Adipose tissue (tissue), 3 donors: ENCODE data around the gene SERPIND1. TPM values are rescaled to one million over a fixed set of nuclear protein-coding genes. Genes with fewer than 3 reads are reported as not detected.
"Not testable (repeated sequence)": the region's sequence is repeated elsewhere in the genome, so short reads cannot be mapped to it uniquely, and the experiment has no call there.

ENCODE experiments used
- H3K27ac ChIP-seq: one replicate; pipeline ENCODE4 v1.5.1; 2013; ENCODE audit warnings: low read depth, low read length
- WGBS, 3 donors: extraction: QIAGEN DNeasy Blood & Tissue Kit; methylation state at CpG; one replicate each; pipeline ENCODE4 v1.1.7; 2013; 5-methylcytosine and 5-hydroxymethylcytosine counted together
- polyA plus RNA-seq, 3 donors: library from polyadenylated mRNA; stranded (reverse); fragments of 200-250 nt; gene quantifications; one replicate each; pipeline ENCODE4 v1.2.3, GENCODE V29; 2013
- donor health status: healthy with polysubstance abuse.
- donor health status: Bipolar disorder and iron deficiency.
- donor health status: healthy.

The SERPIND1 gene
- polyA plus RNA-seq, 3 donors: 0.09 to 3.5 (median 0.24) TPM

- 87 to 93% (median 91%) methylated on average over 2 of the region's 2 CpGs for WGBS, 3 donors
- H3K27ac ChIP-seq: no peak overlapping the region
These were observed 8.0 kb upstream of the SERPIND1 start for GRCh38 chr22:20765938-20766337.

- H3K27ac ChIP-seq: no peak overlapping the region
- 97 to 98% (median 98%) methylated on average over 7 of the region's 7 CpGs for WGBS, 3 donors
These were observed 7.4 kb upstream of the SERPIND1 start for GRCh38 chr22:20766530-20766929.

DNA sequence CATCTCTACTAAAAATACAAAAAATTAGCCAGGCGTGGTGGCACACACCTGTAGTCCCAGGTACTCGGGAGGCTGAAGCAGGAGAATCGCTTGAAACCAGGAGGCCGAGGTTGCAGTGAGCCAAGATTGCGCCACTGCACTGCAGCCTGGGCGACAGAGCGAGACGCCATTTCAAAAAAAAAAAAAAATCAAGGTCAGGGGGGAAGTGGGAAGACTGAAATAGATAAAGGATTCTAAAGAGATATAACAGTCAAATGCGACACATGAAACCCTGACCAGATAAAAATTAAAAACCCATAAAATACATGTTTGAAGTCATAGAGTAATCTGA is 4.5 kb upstream of the SERPIND1 start:
- not testable (repeated sequence) for H3K27ac ChIP-seq
- WGBS, 3 donors: 82 to 93% (median 93%) methylated on average over 9 of the region's 9 CpGs

DNA sequence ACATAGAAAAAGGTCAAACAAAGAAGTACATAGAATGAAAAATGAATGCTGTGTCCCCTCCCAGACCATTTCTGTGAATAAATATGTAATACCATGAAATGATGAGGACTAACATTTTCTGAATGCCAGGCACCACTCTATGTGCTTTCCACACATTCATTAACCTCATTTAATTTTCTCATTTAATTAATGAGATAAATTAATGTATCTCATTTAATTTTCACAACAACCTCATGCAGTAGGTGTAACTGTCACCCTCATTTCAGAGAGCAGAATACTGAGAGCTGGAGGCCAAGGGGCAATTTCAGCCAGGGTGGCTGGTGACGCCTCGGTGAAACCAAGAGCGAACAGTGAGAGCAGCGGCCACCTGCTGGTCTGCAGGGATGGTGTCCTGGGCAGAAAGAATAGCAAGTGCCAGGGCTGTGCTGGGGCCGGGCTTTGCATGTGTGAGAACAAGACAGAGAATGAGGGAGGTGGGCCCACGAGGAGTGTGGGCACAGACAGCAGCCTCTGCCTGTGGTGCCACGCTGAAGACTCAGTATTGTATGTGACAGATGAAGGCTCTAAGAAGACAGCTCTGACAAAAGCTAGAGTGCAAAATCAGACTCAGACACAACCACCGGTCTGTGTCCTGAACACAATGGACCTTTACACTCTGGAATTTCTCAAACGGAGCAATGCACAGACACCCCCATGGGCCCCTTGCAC is 1.8 kb upstream of the SERPIND1 start:
- 84 to 92% (median 90%) methylated on average over 9 of the region's 9 CpGs for WGBS, 3 donors
- H3K27ac ChIP-seq: no peak overlapping the region

GRCh38 chr22:20774882-20775281 is 969 bp downstream of the SERPIND1 start:
- no peak overlapping the region for H3K27ac ChIP-seq
- WGBS, 3 donors: 92 to 96% (median 96%) methylated on average over 4 of the region's 4 CpGs

GRCh38 chr22:20775342-20775895 is 1.5 kb downstream of the SERPIND1 start:
- 82 to 84% (median 82%) methylated on average over 4 of the region's 4 CpGs for WGBS, 3 donors
- no peak overlapping the region for H3K27ac ChIP-seq

- H3K27ac ChIP-seq: no peak overlapping the region
- 92 to 96% (median 94%) methylated on average over 17 of the region's 17 CpGs for WGBS, 3 donors
These were observed 2.9 kb downstream of the SERPIND1 start for GRCh38 chr22:20776624-20777405.

GRCh38 chr22:20777420-20778177 is 3.7 kb downstream of the SERPIND1 start:
- no peak overlapping the region for H3K27ac ChIP-seq

DNA sequence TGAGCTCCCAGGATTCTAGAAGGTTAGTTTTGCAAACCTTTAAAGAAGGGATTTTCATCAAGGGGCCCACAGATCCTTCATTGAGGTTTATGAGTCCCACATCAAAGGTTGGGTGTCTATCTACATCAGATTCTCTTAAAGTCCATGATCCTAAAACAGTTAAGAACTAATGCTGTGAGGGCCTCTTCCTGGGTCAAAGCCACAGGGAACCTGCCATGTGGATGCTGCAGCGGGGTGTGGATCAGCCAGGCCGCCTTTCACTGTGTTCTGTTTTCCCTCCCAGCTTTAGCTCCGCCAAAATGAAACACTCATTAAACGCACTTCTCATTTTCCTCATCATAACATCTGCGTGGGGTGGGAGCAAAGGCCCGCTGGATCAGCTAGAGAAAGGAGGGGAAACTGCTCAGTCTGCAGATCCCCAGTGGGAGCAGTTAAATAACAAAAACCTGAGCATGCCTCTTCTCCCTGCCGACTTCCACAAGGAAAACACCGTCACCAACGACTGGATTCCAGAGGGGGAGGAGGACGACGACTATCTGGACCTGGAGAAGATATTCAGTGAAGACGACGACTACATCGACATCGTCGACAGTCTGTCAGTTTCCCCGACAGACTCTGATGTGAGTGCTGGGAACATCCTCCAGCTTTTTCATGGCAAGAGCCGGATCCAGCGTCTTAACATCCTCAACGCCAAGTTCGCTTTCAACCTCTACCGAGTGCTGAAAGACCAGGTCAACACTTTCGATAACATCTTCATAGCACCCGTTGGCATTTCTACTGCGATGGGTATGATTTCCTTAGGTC is 5.3 kb downstream of the SERPIND1 start:
- H3K27ac ChIP-seq: no peak overlapping the region
- 77 to 92% (median 85%) methylated on average over 25 of the region's 25 CpGs for WGBS, 3 donors

More at GRCh38 chr22:20777420-20778177, 3.7 kb downstream of the SERPIND1 start:
- WGBS, 3 donors: 81 to 85% (median 83%) methylated on average over 10 of the region's 10 CpGs

DNA sequence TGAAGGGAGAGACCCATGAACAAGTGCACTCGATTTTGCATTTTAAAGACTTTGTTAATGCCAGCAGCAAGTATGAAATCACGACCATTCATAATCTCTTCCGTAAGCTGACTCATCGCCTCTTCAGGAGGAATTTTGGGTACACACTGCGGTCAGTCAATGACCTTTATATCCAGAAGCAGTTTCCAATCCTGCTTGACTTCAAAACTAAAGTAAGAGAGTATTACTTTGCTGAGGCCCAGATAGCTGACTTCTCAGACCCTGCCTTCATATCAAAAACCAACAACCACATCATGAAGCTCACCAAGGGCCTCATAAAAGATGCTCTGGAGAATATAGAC is 5.9 kb downstream of the SERPIND1 start:
- 70 to 95% (median 86%) methylated on average over 5 of the region's 5 CpGs for WGBS, 3 donors
- no peak overlapping the region for H3K27ac ChIP-seq

DNA sequence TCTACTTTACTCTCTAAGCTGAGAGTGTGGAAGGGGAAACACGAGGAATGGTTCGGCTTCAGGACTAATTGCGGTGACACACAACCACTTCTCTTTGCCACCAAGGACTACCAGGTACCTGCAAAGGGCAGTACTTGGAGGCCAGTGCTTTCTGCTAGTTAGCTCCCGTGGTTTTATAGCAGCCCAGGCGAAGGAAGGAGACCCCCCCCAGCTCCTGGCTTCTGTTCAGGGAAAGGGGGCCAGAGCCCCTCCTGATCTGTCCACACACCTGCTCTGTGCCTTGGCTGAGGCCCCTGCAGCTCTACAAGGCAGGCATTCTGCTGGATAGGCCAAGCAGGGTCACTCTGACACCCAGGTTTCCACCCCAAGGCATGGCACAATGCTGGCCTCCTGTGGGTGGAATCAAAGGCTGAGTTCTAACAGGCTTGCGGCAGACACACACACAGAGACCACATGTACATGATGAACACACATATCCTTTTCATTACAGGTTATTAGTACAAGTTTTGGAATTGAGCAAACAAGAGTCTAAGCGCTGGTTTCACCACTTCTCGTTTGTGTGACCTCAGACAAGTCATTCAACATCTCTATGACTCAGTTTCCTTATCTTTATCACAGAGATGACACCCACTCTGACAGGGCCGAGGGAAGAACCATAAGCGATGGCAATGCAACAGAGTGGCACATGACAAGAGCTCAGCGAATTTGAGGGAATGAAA is 7.5 kb downstream of the SERPIND1 start:
- no peak overlapping the region for H3K27ac ChIP-seq
- WGBS, 3 donors: 76 to 92% (median 80%) methylated on average over 11 of the region's 11 CpGs

DNA sequence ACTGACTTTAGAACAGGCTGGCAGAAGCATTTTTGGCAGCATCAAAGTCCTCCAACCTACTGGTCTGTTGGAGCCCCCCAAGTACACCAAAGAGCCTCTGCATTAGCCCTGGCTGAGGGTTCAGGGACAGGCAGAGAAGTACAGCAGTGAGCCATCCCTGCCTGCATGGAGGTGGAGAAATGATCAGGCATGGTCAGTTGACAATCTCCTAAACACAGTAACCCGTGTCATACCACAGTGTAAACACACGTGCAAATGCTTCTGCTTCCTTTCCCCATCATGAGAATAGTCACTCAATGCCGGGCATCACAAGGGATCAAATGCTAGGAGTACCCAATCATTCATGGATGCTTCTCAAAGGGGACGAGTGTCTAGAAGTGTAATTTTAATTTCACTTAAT is 8.2 kb downstream of the SERPIND1 start:
- H3K27ac ChIP-seq: no peak overlapping the region
- 83 to 94% (median 86%) methylated on average over 4 of the region's 4 CpGs for WGBS, 3 donors

DNA sequence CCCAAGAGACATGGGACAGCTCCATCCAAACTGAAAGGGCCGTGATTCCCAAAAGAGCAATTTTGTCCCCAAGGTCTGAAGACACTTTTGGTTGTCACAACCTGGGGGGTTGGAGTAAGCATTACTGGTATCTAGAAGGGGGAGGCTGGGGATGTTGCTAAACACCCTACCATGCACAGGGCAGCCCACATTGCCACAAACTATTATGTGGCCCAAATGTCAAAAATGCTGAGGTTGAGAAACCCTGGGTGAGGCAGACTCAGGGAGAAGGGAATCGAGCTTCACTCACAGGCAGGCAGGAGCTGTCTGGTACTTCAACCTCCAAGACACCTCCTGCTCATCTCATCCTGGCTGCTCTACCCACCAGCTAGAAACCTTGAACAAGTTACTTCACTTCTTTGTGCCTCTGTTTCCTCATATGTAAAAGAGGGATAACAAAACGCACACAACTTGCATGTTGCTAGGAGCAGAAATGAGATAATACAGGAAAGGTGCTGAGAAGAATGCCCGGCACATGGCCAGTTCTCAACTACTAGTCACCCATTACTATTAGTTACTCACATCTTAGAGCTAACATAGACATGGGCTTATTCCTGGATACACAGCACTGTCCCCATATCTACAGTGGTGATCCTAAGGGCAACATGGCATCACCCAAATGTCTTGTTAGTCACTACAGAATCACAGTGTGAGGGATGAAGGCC is 8.8 kb downstream of the SERPIND1 start:
- 77 to 93% (median 84%) methylated on average over 4 of the region's 4 CpGs for WGBS, 3 donors
- no peak overlapping the region for H3K27ac ChIP-seq

DNA sequence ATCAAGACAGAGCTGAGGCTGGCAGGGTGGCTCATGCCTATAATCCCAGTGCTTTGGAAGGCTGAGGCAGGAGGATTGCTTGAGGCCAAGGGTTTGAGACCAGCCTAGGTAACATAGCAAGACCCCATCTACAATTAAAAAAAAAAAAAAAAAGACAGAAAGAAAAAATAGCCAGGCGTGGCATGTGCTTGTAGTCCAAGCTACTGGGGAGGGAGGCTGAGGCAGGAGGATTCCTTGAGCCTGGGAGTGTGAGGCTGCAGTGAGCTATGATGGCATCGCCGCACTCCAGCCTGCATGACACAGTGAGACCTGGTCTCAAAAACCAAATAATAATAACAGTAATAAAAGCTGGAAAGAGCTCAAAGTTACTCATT is 9.4 kb downstream of the SERPIND1 start:
- H3K27ac ChIP-seq: no peak overlapping the region
- WGBS, 3 donors: 92 to 100% (median 96%) methylated on average over 3 of the region's 3 CpGs

DNA sequence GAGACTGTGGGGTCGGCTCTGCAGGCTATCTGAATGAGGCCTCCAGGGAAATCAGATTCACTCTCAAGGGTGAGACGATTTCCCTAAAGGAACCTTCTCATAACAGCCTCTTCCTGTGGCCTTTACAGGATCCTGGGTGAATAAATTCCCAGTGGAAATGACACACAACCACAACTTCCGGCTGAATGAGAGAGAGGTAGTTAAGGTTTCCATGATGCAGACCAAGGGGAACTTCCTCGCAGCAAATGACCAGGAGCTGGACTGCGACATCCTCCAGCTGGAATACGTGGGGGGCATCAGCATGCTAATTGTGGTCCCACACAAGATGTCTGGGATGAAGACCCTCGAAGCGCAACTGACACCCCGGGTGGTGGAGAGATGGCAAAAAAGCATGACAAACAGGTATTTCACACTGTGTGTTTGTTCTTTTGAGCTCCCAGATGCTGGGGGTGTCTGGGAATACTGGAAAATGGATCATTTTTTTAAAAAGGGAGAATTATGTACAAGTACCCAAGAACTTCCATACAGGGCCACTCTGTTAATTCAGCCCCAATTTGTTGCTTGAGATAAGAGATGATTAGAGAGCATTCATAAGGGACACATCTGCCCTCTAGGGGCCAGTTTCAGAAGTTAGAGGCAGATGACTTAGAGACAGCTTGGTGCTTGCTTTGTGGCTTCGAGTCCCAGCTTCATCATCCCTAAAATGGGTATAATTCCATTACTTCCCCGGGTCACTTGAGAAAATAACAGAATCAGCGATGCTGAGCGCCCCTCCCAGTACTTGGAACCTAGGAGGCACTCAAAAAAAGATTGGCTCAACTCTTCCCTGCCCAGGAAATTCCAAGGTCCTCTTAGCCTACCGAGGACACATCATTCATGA is 10.2 kb downstream of the SERPIND1 start:
- H3K27ac ChIP-seq: no peak overlapping the region
- 64 to 82% (median 69%) methylated on average over 14 of the region's 14 CpGs for WGBS, 3 donors

GRCh38 chr22:20785415-20785814 is 11.5 kb downstream of the SERPIND1 start:
- no peak overlapping the region for H3K27ac ChIP-seq
- 87% methylated on average over 3 of the region's 3 CpGs for WGBS, 3 donors
